Measurements from ENCODE around the gene SDK2. TPM values are rescaled to one million over a fixed set of nuclear protein-coding genes. Genes with fewer than 3 reads are reported as not detected.

Gene SDK2
- total and polyA plus RNA-seq, 2 experiments from 2014 or later: 0.74 to 5.1 TPM

- no peak for DNase-seq (ENCODE audit: low spot score)
- no peaks in the 10 kb centered on the region for H3K4me1 Mint-ChIP-seq
- H3K4me1 ChIP-seq (ENCODE audit: insufficient read depth): no peaks in the 10 kb centered on the region
- peaks cover 4% of the 10 kb centered on the region; the same call in 1 of the 3 replicates for H3K36me3 Mint-ChIP-seq (ENCODE audit: low read depth)
- no peaks in the 10 kb centered on the region for H3K36me3 ChIP-seq (ENCODE audit: insufficient read depth)
- no peaks in the 10 kb centered on the region for H3K79me2 ChIP-seq (replicated peaks; ENCODE audit: insufficient read depth)
- H3K27me3 ChIP-seq (ENCODE audit: insufficient read depth): no peaks in the 10 kb centered on the region
- H3K9me2 ChIP-seq (ENCODE audit: insufficient read depth): no peaks in the 10 kb centered on the region
- H3K27ac Mint-ChIP-seq: no peak overlapping the region
- H3F3A ChIP-seq (replicated peaks; ENCODE audit: low read depth): no peaks in the 10 kb centered on the region
- ATAC-seq: no peak
- no peaks in the 10 kb centered on the region for H4K20me1 ChIP-seq (replicated peaks; ENCODE audit: insufficient read depth)
- H3K4me2 ChIP-seq: no peak overlapping the region
- H3K27me3 Mint-ChIP-seq (ENCODE audit: insufficient read depth, low read depth, poor library complexity): peaks cover 13% of the 10 kb centered on the region
- peak; percentile 53; the same call in 1 of the 2 replicates for TF ChIP-seq ZNF331 (CRISPR knock-in tag; IDR thresholded peaks at IDR 0.05; ENCODE audit: low read depth)
- no peak for TF ChIP-seq ETS1 (IDR thresholded peaks at IDR 0.05)
- H3K9me3 Mint-ChIP-seq: peaks cover 9% of the 10 kb centered on the region; the same call in 2 of the 3 replicates
- H3K27ac ChIP-seq (ENCODE audit: low read depth): no peak overlapping the region
- no peak overlapping the region for H3K4me3 ChIP-seq
- no peak overlapping the region for H3K4me3 Mint-ChIP-seq
- no peak overlapping the region for H2AFZ ChIP-seq
Observed at GRCh38 chr17:73453090-73453489, 191.2 kb downstream of the SDK2 start.

GRCh38 chr17:73452009-73452408 lies 192.2 kb downstream of the SDK2 start:
- H3K27me3 Mint-ChIP-seq (ENCODE audit: insufficient read depth, low read depth, poor library complexity): peaks cover 13% of the 10 kb centered on the region
- TF ChIP-seq ZNF331 (CRISPR knock-in tag; IDR thresholded peaks at IDR 0.05; ENCODE audit: low read depth): no peak
- no peak for TF ChIP-seq REST (IDR thresholded peaks at IDR 0.05; ENCODE audit: unreplicated experiment)
- TF ChIP-seq EZH2phosphoT487 (IDR thresholded peaks at IDR 0.05; ENCODE audit: unreplicated experiment): no peak
- TF ChIP-seq ZNF462 (CRISPR knock-in tag; IDR thresholded peaks at IDR 0.05): no peak
- TF ChIP-seq CTCF (conservative IDR thresholded peaks at IDR 0.05; ENCODE audit: low read depth in 2 of 2): no peak
- TF ChIP-seq POLR2AphosphoS5 (IDR thresholded peaks at IDR 0.05; ENCODE audit: low read depth): no peak
- no peak for TF ChIP-seq EZH2 (IDR thresholded peaks at IDR 0.05; ENCODE audit: low read depth, unreplicated experiment)

More at GRCh38 chr17:73452009-73452408, 192.2 kb downstream of the SDK2 start:
- Histone ChIP-seq H3K4me3 (no peak overlapping the region), H3K4me1 (ENCODE audit: insufficient read depth) (no peaks in the 10 kb centered on the region), H3K79me2 (replicated peaks; ENCODE audit: insufficient read depth) (no peaks in the 10 kb centered on the region), H3K4me2 (no peak overlapping the region), H3K9me2 (ENCODE audit: insufficient read depth) (no peaks in the 10 kb centered on the region), H2AFZ (no peak overlapping the region), H3K36me3 (ENCODE audit: insufficient read depth) (no peaks in the 10 kb centered on the region), H3K27me3 (ENCODE audit: insufficient read depth) (no peaks in the 10 kb centered on the region), H3K27ac (ENCODE audit: low read depth) (no peak overlapping the region), H4K20me1 (replicated peaks; ENCODE audit: insufficient read depth) (no peaks in the 10 kb centered on the region), H3F3A (replicated peaks; ENCODE audit: low read depth) (no peaks in the 10 kb centered on the region)
- Mint-ChIP-seq H3K36me3 (ENCODE audit: low read depth) (peaks cover 4% of the 10 kb centered on the region; the same call in 1 of the 3 replicates), H3K9me3 (peaks cover 9% of the 10 kb centered on the region; the same call in 2 of the 3 replicates), H3K4me3 (no peak overlapping the region), H3K27ac (no peak overlapping the region), H3K4me1 (no peaks in the 10 kb centered on the region)
- ATAC-seq: no peak
- DNase-seq (ENCODE audit: low spot score): no peak
